Activated naive CD8-positive, alpha-beta T cell treated with anti-CD3 and anti-CD28 coated beads, Interleukin-2, amount 10 ng/mL, durations not matched to agents 7 days and 5 days (primary cell): Measurements from ENCODE around the gene PHF20. TPM values are rescaled to one million over a fixed set of nuclear protein-coding genes. Genes with fewer than 3 reads are reported as not detected.
"Not testable (repeated sequence)": the region's sequence is repeated elsewhere in the genome, so short reads cannot be mapped to it uniquely, and the experiment has no call there.

Source experiments
- ATAC-seq: fragments of 150-1000 bp; cut with Tn5 transposase; one replicate; pipeline ENCODE4 v1.10.0; 2021; ENCODE audit warnings: low read depth, moderate library complexity
- POLR2A ChIA-PET: fragments of 350-600 bp; sonication (Branson Sonifier 250); formaldehyde crosslinking; loops from one replicate; lab custom pipeline; 2021; ENCODE audit warnings: antibody characterized with exemption; lab: Charles Lee
- DNase-seq: peaks from one replicate; pipeline ENCODE4 v3.0.0; 2021
- H3K27ac Mint-ChIP-seq: one replicate; pipeline ENCODE4 v1.8.0; 2022; ENCODE audit warnings: mild to moderate bottlenecking, mixed read lengths
- H3K27me3 Mint-ChIP-seq: one replicate; pipeline ENCODE4 v1.8.0; 2022; ENCODE audit warnings: mild to moderate bottlenecking, moderate library complexity, mixed read lengths
- H3K36me3 Mint-ChIP-seq: one replicate; pipeline ENCODE4 v1.8.0; 2021; ENCODE audit warnings: mild to moderate bottlenecking, mixed read lengths
- H3K4me1 Mint-ChIP-seq: one replicate; pipeline ENCODE4 v1.8.0; 2021; ENCODE audit warnings: mixed read lengths
- H3K4me3 Mint-ChIP-seq: one replicate; pipeline ENCODE4 v1.8.0; 2022; ENCODE audit warnings: mild to moderate bottlenecking, moderate library complexity, mixed read lengths
- H3K9me3 Mint-ChIP-seq: one replicate; pipeline ENCODE4 v1.8.0; 2021; ENCODE audit warnings: mixed read lengths
- total RNA-seq, 2 experiments: library from RNA; stranded (reverse); gene quantifications; one replicate each; pipeline ENCODE4 v1.2.3, GENCODE V29; 2021

PHF20 gene
- total RNA-seq, 2 experiments from 2014 or later = 61.9 to 69.4 TPM

DNA sequence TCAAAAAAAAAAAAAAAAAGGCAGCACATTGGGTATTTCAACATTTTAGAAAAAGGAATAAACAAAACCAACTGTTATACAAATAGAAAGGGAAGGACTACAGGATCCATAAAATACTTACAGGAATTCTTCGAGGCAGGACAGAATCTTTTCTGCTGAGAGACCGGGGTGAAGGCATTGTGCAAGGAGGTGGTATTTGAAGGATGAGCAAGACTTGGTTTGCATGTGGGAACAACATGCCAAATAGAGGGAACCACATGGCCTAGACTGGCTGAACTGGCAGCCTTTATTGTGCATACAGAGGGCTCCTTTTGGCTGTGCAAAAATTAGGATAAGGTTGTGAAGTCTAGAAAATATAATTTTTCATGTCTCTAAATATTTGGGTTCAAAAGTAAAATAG lies 119.6 kb downstream of the PHF20 start:
- H3K4me3 Mint-ChIP-seq = no peak overlapping the region
- no peaks in the 10 kb centered on the region for H3K9me3 Mint-ChIP-seq
- POLR2A ChIA-PET = no interaction called here
- peaks cover 14% of the 10 kb centered on the region for H3K4me1 Mint-ChIP-seq
- no peak for ATAC-seq
- H3K27me3 Mint-ChIP-seq = no peaks in the 10 kb centered on the region
- H3K36me3 Mint-ChIP-seq = peaks cover 11% of the 10 kb centered on the region
- DNase-seq = no peak
- H3K27ac Mint-ChIP-seq = no peak overlapping the region

DNA sequence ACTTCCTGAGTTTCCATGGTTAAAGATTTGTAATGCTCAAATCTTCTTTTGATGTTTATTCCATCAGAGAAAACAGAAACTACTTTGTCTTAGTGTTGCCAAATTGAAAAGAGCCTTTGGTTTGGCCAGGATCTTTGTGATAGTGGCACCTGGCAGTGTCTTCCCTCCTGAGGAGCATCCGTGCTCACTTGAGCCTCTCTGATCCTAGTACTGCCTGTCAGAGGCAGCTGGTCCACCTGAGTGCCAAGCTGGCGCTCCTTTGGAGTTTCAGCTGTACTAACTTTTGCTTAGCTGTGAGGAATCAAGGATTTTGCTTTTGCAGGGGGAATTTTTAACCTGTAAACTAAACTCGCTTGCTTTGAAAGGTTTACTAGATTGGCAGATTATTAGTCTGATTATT lies 121.1 kb downstream of the PHF20 start:
- no peak overlapping the region for H3K27ac Mint-ChIP-seq
- no peaks in the 10 kb centered on the region for H3K9me3 Mint-ChIP-seq
- peaks cover 14% of the 10 kb centered on the region for H3K4me1 Mint-ChIP-seq

DNA sequence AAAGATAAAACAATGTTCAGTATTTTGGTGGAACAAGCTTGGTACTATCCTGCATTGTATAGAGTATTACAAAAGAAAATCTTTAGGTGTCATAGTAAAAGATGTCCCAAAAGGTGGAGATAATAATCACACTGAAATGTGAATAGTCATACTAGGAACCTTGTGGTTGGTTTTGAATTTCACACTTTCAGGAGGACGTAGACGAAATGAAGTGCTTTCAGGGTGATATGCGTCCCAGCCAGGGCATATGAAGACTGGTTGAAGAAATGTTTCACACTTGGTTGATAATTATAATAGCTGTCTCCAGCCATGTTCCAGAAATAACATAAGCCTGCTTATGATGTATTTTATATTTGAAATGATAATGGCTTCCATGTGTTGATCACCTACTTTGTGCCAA lies 122.1 kb downstream of the PHF20 start:
- peaks cover 11% of the 10 kb centered on the region for H3K36me3 Mint-ChIP-seq
- DNase-seq = no peak
- POLR2A ChIA-PET = interaction anchor here (1.2 to 1.3 kb wide), 2 partner anchors 60 to 152 kb away, joined by 3 read pairs; partner anchors contain the start of genes RBM39 and SCAND1
- ATAC-seq = peak; percentile 54
- no peaks in the 10 kb centered on the region for H3K27me3 Mint-ChIP-seq
- no peak overlapping the region for H3K27ac Mint-ChIP-seq
- H3K4me3 Mint-ChIP-seq = no peak overlapping the region
- peaks cover 14% of the 10 kb centered on the region for H3K4me1 Mint-ChIP-seq
- H3K9me3 Mint-ChIP-seq = no peaks in the 10 kb centered on the region

More for the DNA sequence above, 121.1 kb downstream of the PHF20 start:
- DNase-seq (no peak), ATAC-seq (no peak)
- no peaks in the 10 kb centered on the region for H3K27me3 Mint-ChIP-seq
- POLR2A ChIA-PET = interaction anchor here (0.7 kb wide), 1 partner anchor 277 kb away, joined by 4 read pairs; no protein-coding TSS in a partner anchor
- H3K36me3 Mint-ChIP-seq = peaks cover 11% of the 10 kb centered on the region
- no peak overlapping the region for H3K4me3 Mint-ChIP-seq

DNA sequence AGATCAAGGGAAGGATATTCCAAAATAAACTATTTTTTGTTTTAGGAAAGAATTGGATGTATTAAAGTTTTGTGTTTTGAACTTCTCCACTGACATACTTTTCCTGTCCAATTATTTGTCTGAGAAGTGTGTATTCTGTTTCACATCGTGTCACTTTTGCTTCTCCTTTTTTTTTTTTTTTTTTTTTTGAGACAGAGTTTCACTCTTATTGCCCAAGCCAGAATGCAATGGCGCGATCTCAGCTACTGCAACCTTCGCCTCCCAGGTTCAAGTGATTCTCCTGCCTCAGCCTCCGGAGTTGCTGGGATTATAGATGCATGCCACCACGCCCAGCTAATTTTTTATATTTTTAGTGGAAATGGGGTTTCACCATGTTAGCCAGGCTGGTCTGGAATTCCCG lies 123.7 kb downstream of the PHF20 start:
- H3K36me3 Mint-ChIP-seq = peaks cover 11% of the 10 kb centered on the region
- H3K4me3 Mint-ChIP-seq, H3K9me3 Mint-ChIP-seq, H3K27ac Mint-ChIP-seq, H3K27me3 Mint-ChIP-seq, DNase-seq, ATAC-seq: not testable (repeated sequence)
- peaks cover 14% of the 10 kb centered on the region for H3K4me1 Mint-ChIP-seq
- POLR2A ChIA-PET = interaction anchor here (0.6 kb wide), 1 partner anchor 1124 kb away, joined by 5 read pairs; no protein-coding TSS in a partner anchor

DNA sequence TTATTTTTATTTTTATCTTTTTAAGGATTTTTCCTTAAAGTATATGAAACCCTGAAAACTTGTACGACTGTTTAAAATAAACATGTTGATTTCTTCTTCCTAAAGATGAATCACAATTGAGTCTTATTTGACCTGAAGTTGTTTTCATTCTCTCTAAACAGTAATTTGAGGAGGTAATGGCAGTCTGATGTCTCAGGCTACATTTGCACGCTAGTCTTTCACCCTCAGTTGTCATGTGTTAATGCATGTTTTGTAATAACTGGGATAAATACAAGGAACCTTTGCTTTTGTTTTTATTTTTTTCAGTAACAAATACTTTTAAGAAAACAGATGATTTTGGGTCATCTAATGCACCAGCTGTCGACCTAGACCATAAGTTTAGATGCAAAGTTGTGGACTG lies 127.2 kb downstream of the PHF20 start:
- DNase-seq (no peak), ATAC-seq (no peak)
- no peak overlapping the region for H3K27ac Mint-ChIP-seq
- H3K27me3 Mint-ChIP-seq = no peaks in the 10 kb centered on the region
- POLR2A ChIA-PET = no interaction called here
- H3K4me3 Mint-ChIP-seq = no peak overlapping the region
- peaks cover 25% of the 10 kb centered on the region for H3K36me3 Mint-ChIP-seq
- H3K4me1 Mint-ChIP-seq = peaks cover 6% of the 10 kb centered on the region
- H3K9me3 Mint-ChIP-seq = no peaks in the 10 kb centered on the region

DNA sequence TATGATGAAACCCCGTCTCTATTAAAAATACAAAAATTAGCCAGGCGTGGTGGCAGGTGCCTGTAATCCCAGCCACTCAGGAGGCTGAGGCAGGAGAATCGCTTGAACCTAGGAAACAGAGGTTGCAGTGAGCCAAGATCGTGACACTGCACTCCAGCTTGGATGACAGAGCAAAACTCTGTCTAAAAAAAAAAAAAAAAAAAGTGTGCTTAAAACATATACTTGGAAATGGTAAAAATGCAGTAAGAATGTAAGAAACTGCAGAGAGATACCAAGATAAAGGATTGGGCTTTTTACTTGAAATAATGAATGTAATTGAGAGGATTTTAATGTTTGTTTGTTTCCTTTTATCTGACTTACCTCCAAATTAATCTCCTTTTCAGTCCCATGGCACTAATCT lies 129.4 kb downstream of the PHF20 start:
- H3K9me3 Mint-ChIP-seq, H3K27me3 Mint-ChIP-seq, H3K27ac Mint-ChIP-seq, H3K4me1 Mint-ChIP-seq, POLR2A ChIA-PET, DNase-seq, H3K4me3 Mint-ChIP-seq, ATAC-seq: not testable (repeated sequence)
- H3K36me3 Mint-ChIP-seq = peaks cover 26% of the 10 kb centered on the region

DNA sequence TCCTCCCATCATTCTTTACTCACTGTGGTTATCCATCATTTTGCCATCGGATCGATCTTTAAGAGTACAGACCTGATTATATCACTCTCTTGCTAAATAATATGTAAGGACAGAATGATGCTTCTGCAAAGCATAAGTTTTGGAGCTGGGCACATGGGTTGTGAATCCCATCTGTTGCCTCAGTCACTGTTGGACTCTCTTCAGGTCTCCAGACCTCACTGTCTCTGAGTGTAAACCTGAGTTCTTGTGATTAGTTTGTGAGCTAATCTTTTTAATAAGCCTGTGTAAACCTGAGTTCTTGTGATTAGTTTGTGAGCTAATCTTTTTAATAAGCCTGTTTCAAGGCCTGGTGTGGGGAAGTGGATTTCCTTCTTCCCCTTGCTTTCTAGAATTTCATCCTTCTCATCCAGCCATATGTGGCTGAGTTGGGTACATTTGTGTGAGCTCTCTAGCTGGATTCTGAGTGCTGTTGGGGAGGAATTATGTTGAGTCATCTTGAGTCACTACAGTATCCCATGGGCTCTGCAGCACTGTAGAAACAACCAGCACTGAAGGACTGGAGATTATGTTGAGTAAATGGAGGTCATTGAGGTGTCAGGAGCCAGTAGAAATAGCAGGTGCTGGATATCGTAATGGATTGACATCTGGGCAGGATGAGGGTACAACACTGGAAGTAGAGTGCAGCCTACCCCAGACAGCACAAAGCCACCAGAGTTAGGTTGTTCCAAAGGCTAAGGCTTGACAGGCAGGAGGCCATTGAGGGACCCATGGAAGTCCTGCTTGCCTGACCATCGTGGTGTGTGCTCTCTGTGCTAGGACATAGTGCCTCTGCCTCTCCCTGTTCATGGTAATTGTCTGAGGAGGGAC lies 130.1 kb downstream of the PHF20 start:
- no peak overlapping the region for H3K4me3 Mint-ChIP-seq

DNA sequence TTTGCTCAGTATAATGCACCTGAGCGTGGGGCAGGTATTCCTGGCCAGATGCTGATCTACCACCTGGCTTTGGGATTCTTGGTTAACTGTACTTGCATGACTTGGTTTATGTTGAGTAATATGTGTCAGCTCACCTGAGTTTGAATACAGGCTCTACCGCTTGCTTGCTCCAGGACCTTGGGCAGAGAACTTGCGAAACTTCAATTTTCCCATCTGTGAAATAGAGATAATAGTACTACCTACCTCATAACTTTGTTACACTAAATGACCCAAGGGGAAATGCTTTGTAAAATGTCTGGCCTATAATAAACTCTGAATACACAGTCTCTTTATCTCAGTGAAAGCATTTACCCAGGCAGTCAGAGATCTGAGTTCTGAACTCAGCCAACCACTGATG lies 130.7 kb downstream of the PHF20 start:
- Mint-ChIP-seq H3K4me1 (peaks cover 2% of the 10 kb centered on the region), H3K27me3 (no peaks in the 10 kb centered on the region), H3K4me3 (no peak overlapping the region), H3K9me3 (no peaks in the 10 kb centered on the region), H3K36me3 (peaks cover 32% of the 10 kb centered on the region), H3K27ac (no peak overlapping the region)
- POLR2A ChIA-PET = no interaction called here
- ATAC-seq (no peak), DNase-seq (no peak)

More for the DNA sequence above, 130.1 kb downstream of the PHF20 start:
- POLR2A ChIA-PET = no interaction called here
- DNase-seq (no peak), ATAC-seq (no peak)
- H3K9me3 Mint-ChIP-seq = no peaks in the 10 kb centered on the region
- H3K27ac Mint-ChIP-seq = no peak overlapping the region
- H3K4me1 Mint-ChIP-seq = peaks cover 2% of the 10 kb centered on the region
- H3K36me3 Mint-ChIP-seq = peaks cover 31% of the 10 kb centered on the region
- H3K27me3 Mint-ChIP-seq = no peaks in the 10 kb centered on the region

DNA sequence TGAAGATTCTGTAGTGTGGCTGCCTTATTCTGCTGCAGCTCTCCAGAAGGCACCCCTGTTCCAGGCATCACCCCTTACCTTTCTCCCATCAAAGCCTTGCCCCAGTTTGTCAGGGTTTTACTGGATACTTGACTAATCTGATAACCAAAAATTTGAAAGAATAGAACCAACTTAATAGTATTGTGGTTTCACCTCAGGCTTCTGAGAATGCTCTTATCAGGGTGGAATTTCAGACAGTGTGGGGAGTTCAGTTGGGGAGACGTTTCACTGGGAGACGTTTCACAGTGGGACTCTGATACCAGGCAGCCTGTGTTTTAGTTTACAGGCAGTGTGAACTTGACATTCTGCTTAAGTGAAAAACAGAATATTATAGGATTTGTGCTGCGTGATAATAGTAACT lies 132.0 kb downstream of the PHF20 start:
- H3K9me3 Mint-ChIP-seq = no peaks in the 10 kb centered on the region

DNA sequence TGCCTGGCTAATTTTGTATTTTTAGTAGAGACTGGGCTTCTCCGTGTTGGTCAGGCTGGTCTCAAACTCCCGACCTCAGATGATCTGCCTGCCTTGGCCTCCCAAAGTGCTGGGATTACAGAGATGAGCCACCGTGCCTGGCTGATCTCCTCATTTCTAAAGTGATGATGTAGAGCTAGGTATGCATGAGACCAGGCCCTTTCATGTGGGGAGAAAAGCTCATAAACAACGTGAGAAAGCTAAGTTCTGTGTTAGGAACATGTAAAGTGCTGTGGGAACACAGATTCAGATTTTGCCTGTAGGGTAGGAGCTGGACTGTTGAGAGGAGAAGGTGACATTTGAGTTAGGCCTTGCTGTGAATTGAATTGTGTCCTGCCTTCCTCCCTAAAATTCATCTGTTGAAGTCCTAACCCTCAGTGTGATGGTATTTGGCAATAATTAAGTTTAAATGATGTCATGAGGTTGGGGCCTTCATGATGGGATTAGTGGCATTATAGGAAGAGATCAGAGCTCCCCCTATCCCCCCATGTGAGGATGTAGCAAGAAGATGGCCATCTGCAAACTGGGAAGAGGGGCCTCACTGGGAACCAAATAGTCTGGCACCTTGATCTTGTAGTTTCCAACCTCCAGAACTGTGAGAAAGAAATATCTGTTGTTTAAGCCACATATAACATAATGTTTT lies 133.3 kb downstream of the PHF20 start:
- no peaks in the 10 kb centered on the region for H3K9me3 Mint-ChIP-seq
- no peaks in the 10 kb centered on the region for H3K27me3 Mint-ChIP-seq
- H3K36me3 Mint-ChIP-seq = peaks cover 32% of the 10 kb centered on the region
- ATAC-seq (no peak), DNase-seq (no peak)
- no peak overlapping the region for H3K4me3 Mint-ChIP-seq
- no peak overlapping the region for H3K27ac Mint-ChIP-seq
- POLR2A ChIA-PET = no interaction called here
- H3K4me1 Mint-ChIP-seq = peaks cover 12% of the 10 kb centered on the region

More for the DNA sequence above, 132.0 kb downstream of the PHF20 start:
- DNase-seq (no peak), ATAC-seq (no peak)
- H3K27ac Mint-ChIP-seq = no peak overlapping the region
- H3K36me3 Mint-ChIP-seq = peaks cover 32% of the 10 kb centered on the region
- H3K4me1 Mint-ChIP-seq = peaks cover 7% of the 10 kb centered on the region
- no peaks in the 10 kb centered on the region for H3K27me3 Mint-ChIP-seq
- no peak overlapping the region for H3K4me3 Mint-ChIP-seq
- POLR2A ChIA-PET = no interaction called here

DNA sequence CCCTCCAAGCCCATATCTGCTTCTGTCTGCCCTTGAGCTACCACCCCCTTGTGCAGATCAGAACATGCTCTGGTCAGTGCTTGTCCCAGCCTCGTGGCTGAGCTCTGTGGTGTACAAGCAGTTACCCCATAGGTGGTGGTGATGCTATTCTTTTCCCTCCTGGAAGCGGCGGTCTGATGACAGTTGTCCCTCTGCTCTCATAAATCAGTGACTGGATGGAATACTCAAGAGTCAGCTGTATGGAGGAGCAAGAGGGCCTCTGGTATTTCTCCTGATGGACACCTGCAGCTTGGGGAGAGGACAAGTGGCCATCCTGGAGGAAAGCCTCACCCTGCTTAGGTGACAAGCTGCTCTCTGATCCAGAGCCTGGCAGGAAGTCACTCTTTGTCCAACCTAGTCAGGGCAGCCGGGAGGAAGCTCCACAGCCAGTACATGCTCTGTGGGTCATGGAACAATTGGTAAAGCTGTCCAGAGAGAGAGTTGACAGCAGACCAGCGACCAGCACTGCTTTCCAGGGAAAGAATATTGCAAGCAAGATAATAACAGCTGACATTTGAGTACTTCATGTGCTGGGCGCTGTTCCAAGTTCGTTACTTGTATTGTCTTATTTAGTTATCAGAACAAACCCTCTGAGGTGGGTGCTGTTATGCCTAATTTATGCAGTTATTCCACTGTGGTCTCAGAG lies 135.3 kb downstream of the PHF20 start:
- Mint-ChIP-seq H3K4me3 (no peak overlapping the region), H3K4me1 (peaks cover 12% of the 10 kb centered on the region), H3K27ac (no peak overlapping the region), H3K27me3 (no peaks in the 10 kb centered on the region), H3K36me3 (peaks cover 33% of the 10 kb centered on the region), H3K9me3 (no peaks in the 10 kb centered on the region)
- DNase-seq (no peak), ATAC-seq (no peak)
- POLR2A ChIA-PET = no interaction called here

DNA sequence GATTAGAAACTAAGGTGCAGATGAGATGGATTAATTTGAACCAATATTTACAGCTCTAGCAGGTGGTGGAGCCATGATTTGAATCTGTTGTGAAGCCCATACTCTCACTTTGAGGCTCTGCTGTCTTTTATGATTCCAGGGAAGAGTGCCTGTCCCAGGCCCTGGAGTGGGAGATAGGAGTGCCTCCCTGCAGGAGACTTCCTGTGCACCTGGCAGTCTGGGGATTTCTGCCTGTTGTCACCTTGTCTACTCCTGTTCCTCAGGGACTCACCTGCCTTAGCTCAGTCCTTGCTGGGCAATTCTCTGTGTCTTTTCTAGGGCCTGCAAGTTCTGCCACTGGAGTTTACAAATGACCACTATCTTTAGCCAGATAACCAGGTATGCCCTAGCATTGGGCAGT lies 136.2 kb downstream of the PHF20 start:
- Mint-ChIP-seq H3K4me3 (no peak overlapping the region), H3K4me1 (peaks cover 13% of the 10 kb centered on the region), H3K27ac (no peak overlapping the region), H3K27me3 (no peaks in the 10 kb centered on the region), H3K36me3 (peaks cover 31% of the 10 kb centered on the region), H3K9me3 (no peaks in the 10 kb centered on the region)
- POLR2A ChIA-PET = no interaction called here
- no peak for DNase-seq
- no peak for ATAC-seq

DNA sequence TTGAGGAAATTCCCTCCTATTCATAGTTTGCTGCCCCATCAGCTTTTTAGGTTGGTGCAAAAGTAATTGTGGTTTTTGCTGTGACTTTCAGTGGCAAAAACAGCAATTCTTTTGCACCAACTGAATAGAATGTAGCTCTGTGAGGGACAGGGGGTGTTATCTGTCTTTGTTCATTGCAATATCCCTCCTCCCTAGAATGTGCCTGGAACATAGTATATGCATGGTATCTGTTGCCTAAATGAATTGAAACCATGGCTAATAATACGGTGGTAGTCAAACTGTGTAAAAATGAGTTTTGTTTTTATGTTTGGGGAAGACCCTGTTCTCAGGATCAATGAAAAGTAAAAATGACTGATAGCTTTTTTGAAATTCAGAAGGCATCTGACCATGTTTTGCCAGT lies 137.4 kb downstream of the PHF20 start:
- Mint-ChIP-seq H3K36me3 (peaks cover 27% of the 10 kb centered on the region), H3K27me3 (no peaks in the 10 kb centered on the region), H3K4me1 (peaks cover 15% of the 10 kb centered on the region), H3K4me3 (no peak overlapping the region), H3K9me3 (no peaks in the 10 kb centered on the region), H3K27ac (no peak overlapping the region)
- DNase-seq (no peak), ATAC-seq (no peak)
- POLR2A ChIA-PET = no interaction called here
